B cell (primary cell): ENCODE results near the gene ARID4A. TPM values are rescaled to one million over a fixed set of nuclear protein-coding genes. Genes with fewer than 3 reads are reported as not detected.

ENCODE experiments used
- ATAC-seq: fragments of 200-7000 bp; cut with Tn5 transposase; one replicate; pipeline ENCODE4 v1.10.0; 2021; ENCODE audit warnings: low read depth, mild to moderate bottlenecking, moderate number of reproducible peaks, moderate library complexity
- CTCF ChIA-PET: fragments of 350-600 bp; sonication (Branson Sonifier 250); formaldehyde crosslinking; loops from one replicate; lab custom pipeline; 2021; ENCODE audit warnings: antibody characterized with exemption, inconsistent platforms; lab: Charles Lee
- POLR2A ChIA-PET: fragments of 350-600 bp; sonication (Branson Sonifier 250); formaldehyde crosslinking; loops from one replicate; lab custom pipeline; 2021; ENCODE audit warnings: antibody characterized with exemption; lab: Charles Lee
- DNase-seq: peaks from one replicate; pipeline ENCODE4 v3.0.0; 2013
- H2AFZ ChIP-seq: 2 replicates; pipeline ENCODE4 v1.6.1; 2012; ENCODE audit warnings: mild to moderate bottlenecking, low read depth, low read length; ENCODE audit not compliant: insufficient read depth, poor library complexity, severe bottlenecking
- H3K27ac ChIP-seq, 2 donors: 1 replicate in 1 of 2; 2 replicates in 1 of 2; pipeline ENCODE4 v1.5.1; 2012 to 2013; ENCODE audit warnings: low read length in 2 of 2, mild to moderate bottlenecking in 2 of 2, moderate library complexity in 1 of 2
- H3K27me3 ChIP-seq, 4 experiments: fragments of 200-600 bp in 1 of 4; sonication (generic) in 1 of 4; replicated peaks in 1 of 4; 1 replicate in 2 of 4; 2 replicates in 2 of 4; pipeline versions ENCODE4 v1.6.1 to v1.7.0; 2013 to 2016; ENCODE audit warnings: low read length in 3 of 4, mild to moderate bottlenecking in 2 of 4, mixed read lengths in 1 of 4, moderate library complexity in 1 of 4; ENCODE audit not compliant: insufficient read depth in 4 of 4, control insufficient read depth in 3 of 4; ENCODE audit errors: control extremely low read depth in 1 of 4
- H3K36me3 ChIP-seq, 2 experiments: replicated peaks in 1 of 2; 1 replicate in 1 of 2; 2 replicates in 1 of 2; pipeline versions ENCODE4 v1.6.1 to v1.7.1; 2013; ENCODE audit warnings: low read length in 1 of 2; ENCODE audit not compliant: insufficient read depth in 2 of 2, control insufficient read depth in 1 of 2; ENCODE audit errors: control extremely low read depth in 1 of 2, extremely low read depth in 1 of 2
- H3K4me1 ChIP-seq, 2 donors: fragments of 200-600 bp in 1 of 2; sonication (generic) in 1 of 2; 1 replicate in 1 of 2; 2 replicates in 1 of 2; pipeline versions ENCODE4 v1.5.1 to v1.6.1; 2013 to 2017; ENCODE audit warnings: low read length in 2 of 2; ENCODE audit not compliant: control insufficient read depth in 2 of 2, insufficient read depth in 2 of 2
- H3K4me2 ChIP-seq: replicated peaks from 2 replicates; pipeline ENCODE3; 2012; ENCODE audit warnings: mild to moderate bottlenecking, low read depth, low read length; ENCODE audit not compliant: poor library complexity, severe bottlenecking
- H3K4me3 ChIP-seq, 5 experiments: fragments of 200-600 bp in 1 of 5; sonication (generic) in 1 of 5; 1 replicate in 3 of 5; 2 replicates in 2 of 5; pipeline versions ENCODE4 v1.5.1 to v1.7.0; 2011 to 2016; ENCODE audit warnings: low read length in 4 of 5, mild to moderate bottlenecking in 4 of 5, low read depth in 2 of 5, control low read depth in 1 of 5, moderate library complexity in 1 of 5; ENCODE audit not compliant: insufficient read depth in 1 of 5; ENCODE audit errors: control extremely low read depth in 1 of 5, extremely low read depth in 1 of 5
- H3K79me2 ChIP-seq: fragments of 200-600 bp; sonication (generic); one replicate; pipeline ENCODE4 v1.6.0; 2016; ENCODE audit warnings: low read length; ENCODE audit not compliant: control insufficient read depth, insufficient read depth
- H3K9ac ChIP-seq: fragments of 200-600 bp; sonication (generic); 2 replicates; pipeline ENCODE4 v1.6.1; 2017; ENCODE audit warnings: mild to moderate bottlenecking, low read length, moderate library complexity
- H3K9me3 ChIP-seq, 3 donors: one replicate each; pipeline versions ENCODE4 v1.6.1 to v1.7.1; 2013; ENCODE audit warnings: low read length in 2 of 3; ENCODE audit not compliant: control insufficient read depth in 2 of 3, insufficient read depth in 1 of 3; ENCODE audit errors: control extremely low read depth in 1 of 3
- H4K20me1 ChIP-seq: 2 replicates; pipeline ENCODE4 v1.6.0; 2012; ENCODE audit warnings: mild to moderate bottlenecking, low read length; ENCODE audit not compliant: insufficient read depth, control insufficient read depth, poor library complexity, severe bottlenecking
- H3K27ac Mint-ChIP-seq: one replicate; pipeline ENCODE4 v1.8.0; 2021; ENCODE audit warnings: mixed read lengths
- H3K27me3 Mint-ChIP-seq: one replicate; pipeline ENCODE4 v1.8.0; 2021; ENCODE audit warnings: mixed read lengths
- H3K4me1 Mint-ChIP-seq: one replicate; pipeline ENCODE4 v1.8.0; 2021; ENCODE audit warnings: mixed read lengths
- H3K4me3 Mint-ChIP-seq: one replicate; pipeline ENCODE4 v1.8.0; 2021; ENCODE audit warnings: mixed read lengths
- H3K9me3 Mint-ChIP-seq: one replicate; pipeline ENCODE4 v1.8.0; 2022; ENCODE audit warnings: mixed read lengths; ENCODE audit not compliant: insufficient read depth
- EZH2 ChIP-seq: IDR thresholded peaks from 2 replicates; pipeline ENCODE4 v1.6.1; 2012; ENCODE audit warnings: borderline replicate concordance, low read depth, mild to moderate bottlenecking, moderate library complexity, low read length; ENCODE audit not compliant: insufficient read depth, poor library complexity, severe bottlenecking
- WGBS: methylation state at CpG from one replicate; pipeline ENCODE4 v1.1.5; 2013; ENCODE audit warnings: missing lambda C conversion rate; ENCODE audit not compliant: insufficient coverage; 5-methylcytosine and 5-hydroxymethylcytosine counted together
- intact Hi-C: fragments of 100-400 bp; cut with micrococcal nuclease; formaldehyde crosslinking; loops from one replicate; pipeline ENCODE4 v1.10.0; 2022
- polyA plus RNA-seq: library from polyadenylated mRNA; depleted of rRNA; stranded (reverse); fragments of >200 nt; gene quantifications from 2 replicates; pipeline ENCODE4 v1.2.3, GENCODE V29; 2012
- total RNA-seq, 2 donors: library from RNA; stranded (reverse); fragments of 120-200 nt in 1 of 2; gene quantifications; 1 replicate in 1 of 2; 2 replicates in 1 of 2; pipeline versions ENCODE4 v1.2.3 to v1.2.4, GENCODE V29; 2013 to 2022
- TF ChIP-seq, protein P1 (sequence below): fragments of 200-600 bp; IDR thresholded peaks from one replicate; pipeline ENCODE4 v1.8.0; 2022; ENCODE audit warnings: antibody characterized with exemption, mild to moderate bottlenecking

ARID4A gene
- total and polyA plus RNA-seq, 2 donors (not counting 1 experiment from before 2014, with no cell fraction given) = 9.4 to 87.0 TPM

DNA sequence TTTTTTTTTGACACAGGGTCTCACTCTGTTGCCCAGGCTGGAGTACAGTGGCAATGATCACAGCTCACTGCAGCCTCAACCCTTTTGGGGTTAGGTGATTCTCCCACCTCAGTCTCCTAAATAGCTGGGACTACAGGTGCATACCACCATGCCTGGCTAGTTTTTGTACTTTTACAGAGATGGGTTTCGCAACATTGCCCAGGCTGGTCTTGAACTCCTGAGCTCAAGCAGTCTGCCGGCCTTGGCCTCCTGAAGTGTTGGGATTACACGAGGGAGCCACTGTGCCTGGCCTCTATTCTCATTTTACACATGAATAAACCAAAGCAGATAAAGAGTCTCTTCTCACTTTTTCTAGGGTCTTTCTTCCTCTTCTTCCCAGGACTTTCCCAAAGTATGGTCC lies 100.5 kb downstream of the ARID4A start:
- H3K9me3 Mint-ChIP-seq = no peaks in the 10 kb centered on the region
- no peak for TF ChIP-seq EZH2
- TF ChIP-seq, protein P1, sequence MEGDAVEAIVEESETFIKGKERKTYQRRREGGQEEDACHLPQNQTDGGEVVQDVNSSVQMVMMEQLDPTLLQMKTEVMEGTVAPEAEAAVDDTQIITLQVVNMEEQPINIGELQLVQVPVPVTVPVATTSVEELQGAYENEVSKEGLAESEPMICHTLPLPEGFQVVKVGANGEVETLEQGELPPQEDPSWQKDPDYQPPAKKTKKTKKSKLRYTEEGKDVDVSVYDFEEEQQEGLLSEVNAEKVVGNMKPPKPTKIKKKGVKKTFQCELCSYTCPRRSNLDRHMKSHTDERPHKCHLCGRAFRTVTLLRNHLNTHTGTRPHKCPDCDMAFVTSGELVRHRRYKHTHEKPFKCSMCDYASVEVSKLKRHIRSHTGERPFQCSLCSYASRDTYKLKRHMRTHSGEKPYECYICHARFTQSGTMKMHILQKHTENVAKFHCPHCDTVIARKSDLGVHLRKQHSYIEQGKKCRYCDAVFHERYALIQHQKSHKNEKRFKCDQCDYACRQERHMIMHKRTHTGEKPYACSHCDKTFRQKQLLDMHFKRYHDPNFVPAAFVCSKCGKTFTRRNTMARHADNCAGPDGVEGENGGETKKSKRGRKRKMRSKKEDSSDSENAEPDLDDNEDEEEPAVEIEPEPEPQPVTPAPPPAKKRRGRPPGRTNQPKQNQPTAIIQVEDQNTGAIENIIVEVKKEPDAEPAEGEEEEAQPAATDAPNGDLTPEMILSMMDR = no peak
- H3K27me3 Mint-ChIP-seq = no peaks in the 10 kb centered on the region
- DNase-seq (no peak), ATAC-seq (no peak)
- intact Hi-C loops = loop anchor here (5.0 kb wide), 1 partner anchor 1007 kb away; the partner anchor contains the start of gene NAA30
- peaks cover 0 to 1% (median 0%) of the 10 kb centered on the region in 3 donors for H3K9me3 ChIP-seq
- H3K27ac ChIP-seq = no peak overlapping the region
- H3K4me1 ChIP-seq = peaks cover 9 to 14% of the 10 kb centered on the region in 2 donors
- H3K4me3 ChIP-seq = no peak overlapping the region
- H3K4me2 ChIP-seq = no peak overlapping the region
- no peaks in the 10 kb centered on the region for H3K27me3 ChIP-seq
- no peak overlapping the region for H3K9ac ChIP-seq
- ChIA-PET POLR2A (no interaction called here), CTCF (interaction anchor here (0.7 kb wide), 1 partner anchor 27 kb away, joined by 3 read pairs; no protein-coding TSS in a partner anchor)
- H3K27ac Mint-ChIP-seq = no peak overlapping the region
- no peaks in the 10 kb centered on the region for H4K20me1 ChIP-seq
- 100% methylated on average over 2 of the region's 3 CpGs for WGBS
- H2AFZ ChIP-seq = no peak overlapping the region
- H3K4me3 Mint-ChIP-seq = no peak overlapping the region
- H3K36me3 ChIP-seq = no peaks in the 10 kb centered on the region
- H3K4me1 Mint-ChIP-seq = peaks cover 13% of the 10 kb centered on the region
- no peaks in the 10 kb centered on the region for H3K79me2 ChIP-seq

DNA sequence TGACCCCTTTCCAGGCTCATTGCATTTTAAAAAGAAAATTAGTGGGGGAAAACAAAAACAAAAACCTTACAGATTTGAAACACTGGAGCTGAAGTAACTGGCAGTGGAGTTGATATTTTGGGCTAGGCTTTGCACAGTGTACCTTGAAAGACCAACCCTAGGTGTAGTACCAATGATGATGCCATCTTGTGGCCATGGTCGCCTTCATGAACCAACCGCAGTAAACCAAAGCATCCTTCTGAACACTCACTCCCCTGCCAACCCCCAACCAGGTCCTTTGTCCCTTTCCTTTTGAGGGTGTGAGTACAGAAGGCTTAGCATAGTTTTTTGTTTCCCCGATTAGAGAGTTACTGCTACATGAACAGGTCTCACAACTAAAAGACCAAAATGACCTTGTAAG lies 103.2 kb downstream of the ARID4A start:
- H3K79me2 ChIP-seq = no peaks in the 10 kb centered on the region
- H3K9ac ChIP-seq = no peak overlapping the region
- H3K4me3 ChIP-seq = no peak overlapping the region
- no peak overlapping the region for H3K27ac ChIP-seq
- DNase-seq (no peak), ATAC-seq (no peak)
- H3K27me3 Mint-ChIP-seq = no peaks in the 10 kb centered on the region
- H2AFZ ChIP-seq = no peak overlapping the region
- WGBS = no CpG with 5 or more reads among the region's 3 CpGs
- H3K36me3 ChIP-seq = no peaks in the 10 kb centered on the region
- H3K4me1 Mint-ChIP-seq = peaks cover 3% of the 10 kb centered on the region
- ChIA-PET POLR2A (no interaction called here), CTCF (interaction anchor here (1.1 kb wide), 1 partner anchor 292 kb away, joined by 3 read pairs; no protein-coding TSS in a partner anchor)
- H3K27me3 ChIP-seq = no peaks in the 10 kb centered on the region
- H3K27ac Mint-ChIP-seq = no peak overlapping the region
- H3K4me3 Mint-ChIP-seq = no peak overlapping the region
- no peak overlapping the region for H3K4me2 ChIP-seq
- H3K9me3 Mint-ChIP-seq = no peaks in the 10 kb centered on the region
- intact Hi-C loops = no loop called here
- H3K9me3 ChIP-seq = peaks cover 0 to 1% (median 0%) of the 10 kb centered on the region in 3 donors
- peaks cover under 1 to 3% of the 10 kb centered on the region in 2 donors for H3K4me1 ChIP-seq
- TF ChIP-seq, protein P1 = no peak
- TF ChIP-seq EZH2 = no peak
- no peaks in the 10 kb centered on the region for H4K20me1 ChIP-seq
